Measurements from ENCODE around the gene MEGF6. TPM values are rescaled to one million over a fixed set of nuclear protein-coding genes. Genes with fewer than 3 reads are reported as not detected.

Gene MEGF6
- total and polyA plus RNA-seq, 2 donors (not counting 1 experiment from before 2014, with no cell fraction given), result 43.2 to 77.3 TPM

DNA sequence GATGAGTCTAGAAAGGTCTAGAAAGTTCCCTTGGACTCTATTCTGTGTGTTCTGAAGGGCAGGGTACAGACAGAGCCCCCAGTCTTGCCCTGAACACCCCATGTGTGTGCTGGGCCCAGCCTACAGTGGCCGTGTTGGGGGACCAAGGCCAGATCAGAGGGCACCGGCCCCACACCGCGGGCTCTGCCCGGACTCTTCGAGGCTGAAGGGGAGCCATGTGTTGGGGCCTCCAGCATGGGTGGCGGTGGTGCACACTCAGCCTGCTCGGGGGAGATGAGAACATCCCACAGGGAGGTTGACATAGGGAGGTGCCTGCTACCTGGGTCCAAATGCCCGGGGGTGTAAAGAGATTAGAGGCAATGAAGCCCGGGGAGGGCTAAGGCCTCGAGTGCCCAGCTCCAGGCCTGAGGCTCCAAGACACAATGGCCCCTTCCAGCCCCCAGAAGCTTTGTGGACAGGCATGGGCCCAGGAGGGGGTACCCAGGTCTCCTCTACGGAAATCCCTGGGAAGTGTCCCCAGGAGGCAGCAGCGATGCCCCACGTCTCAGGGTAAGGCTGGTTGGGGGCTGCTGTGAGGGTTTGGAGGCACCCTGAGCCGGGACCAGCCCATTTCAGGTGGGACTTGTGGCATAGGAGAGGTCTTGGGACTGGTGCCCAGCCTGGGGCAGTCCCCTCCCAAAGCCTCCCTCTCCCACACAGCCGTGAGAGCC, 144.8 kb downstream of the MEGF6 start:
- no peak overlapping the region for H3K4me3 Mint-ChIP-seq
- intact Hi-C loops (cut with micrococcal nuclease), result no loop called here
- no peak overlapping the region for H3K27ac Mint-ChIP-seq
- WGBS (ENCODE audit: insufficient coverage), result 86% methylated on average over 16 of the region's 16 CpGs
- Histone ChIP-seq H3K9me3 (ENCODE audit: control extremely low read depth in 1 of 3, control insufficient read depth in 2 of 3, insufficient read depth in 1 of 3, low read length in 2 of 3) (no peaks in the 10 kb centered on the region), H3K27me3 (replicated peaks in 1 of 4; ENCODE audit: control extremely low read depth in 1 of 4, control insufficient read depth in 3 of 4, insufficient read depth in 4 of 4, low read length in 3 of 4) (no peaks in the 10 kb centered on the region), H2AFZ (ENCODE audit: insufficient read depth, low read depth, low read length, poor library complexity, severe bottlenecking) (no peak overlapping the region), H3K4me1 (ENCODE audit: control insufficient read depth in 2 of 2, insufficient read depth in 2 of 2, low read length in 2 of 2) (no peaks in the 10 kb centered on the region), H3K4me3 (ENCODE audit: control extremely low read depth in 1 of 5, extremely low read depth in 1 of 5, insufficient read depth in 1 of 5, low read depth in 2 of 5, low read length in 4 of 5) (no peak overlapping the region), H3K36me3 (replicated peaks in 1 of 2; ENCODE audit: control extremely low read depth in 1 of 2, control insufficient read depth in 1 of 2, extremely low read depth in 1 of 2, insufficient read depth in 2 of 2, low read length in 1 of 2) (no peaks in the 10 kb centered on the region), H3K79me2 (ENCODE audit: control insufficient read depth, insufficient read depth, low read length) (no peaks in the 10 kb centered on the region), H4K20me1 (ENCODE audit: control insufficient read depth, insufficient read depth, low read length, poor library complexity, severe bottlenecking) (no peaks in the 10 kb centered on the region), H3K9ac (ENCODE audit: low read length) (no peak overlapping the region), H3K4me2 (replicated peaks; ENCODE audit: low read depth, low read length, poor library complexity, severe bottlenecking) (no peak overlapping the region), H3K27ac (ENCODE audit: low read length in 2 of 2) (no peak overlapping the region)
- peaks cover 4% of the 10 kb centered on the region for H3K4me1 Mint-ChIP-seq
- peaks cover 3% of the 10 kb centered on the region for H3K27me3 Mint-ChIP-seq
- POLR2A ChIA-PET, result no interaction called here
- DNase-seq (no peak), ATAC-seq (ENCODE audit: low read depth) (no peak)
- CTCF ChIA-PET, result interaction anchor here (4.2 kb wide), 1 partner anchor 13 kb away, joined by 11 read pairs; no protein-coding TSS in a partner anchor
- no peaks in the 10 kb centered on the region for H3K9me3 Mint-ChIP-seq (ENCODE audit: insufficient read depth)
- TF ChIP-seq, protein P1, sequence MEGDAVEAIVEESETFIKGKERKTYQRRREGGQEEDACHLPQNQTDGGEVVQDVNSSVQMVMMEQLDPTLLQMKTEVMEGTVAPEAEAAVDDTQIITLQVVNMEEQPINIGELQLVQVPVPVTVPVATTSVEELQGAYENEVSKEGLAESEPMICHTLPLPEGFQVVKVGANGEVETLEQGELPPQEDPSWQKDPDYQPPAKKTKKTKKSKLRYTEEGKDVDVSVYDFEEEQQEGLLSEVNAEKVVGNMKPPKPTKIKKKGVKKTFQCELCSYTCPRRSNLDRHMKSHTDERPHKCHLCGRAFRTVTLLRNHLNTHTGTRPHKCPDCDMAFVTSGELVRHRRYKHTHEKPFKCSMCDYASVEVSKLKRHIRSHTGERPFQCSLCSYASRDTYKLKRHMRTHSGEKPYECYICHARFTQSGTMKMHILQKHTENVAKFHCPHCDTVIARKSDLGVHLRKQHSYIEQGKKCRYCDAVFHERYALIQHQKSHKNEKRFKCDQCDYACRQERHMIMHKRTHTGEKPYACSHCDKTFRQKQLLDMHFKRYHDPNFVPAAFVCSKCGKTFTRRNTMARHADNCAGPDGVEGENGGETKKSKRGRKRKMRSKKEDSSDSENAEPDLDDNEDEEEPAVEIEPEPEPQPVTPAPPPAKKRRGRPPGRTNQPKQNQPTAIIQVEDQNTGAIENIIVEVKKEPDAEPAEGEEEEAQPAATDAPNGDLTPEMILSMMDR (IDR thresholded peaks at IDR 0.05), result no peak
- TF ChIP-seq EZH2 (IDR thresholded peaks at IDR 0.05; ENCODE audit: borderline replicate concordance, insufficient read depth, low read depth, low read length, poor library complexity, severe bottlenecking), result no peak

DNA sequence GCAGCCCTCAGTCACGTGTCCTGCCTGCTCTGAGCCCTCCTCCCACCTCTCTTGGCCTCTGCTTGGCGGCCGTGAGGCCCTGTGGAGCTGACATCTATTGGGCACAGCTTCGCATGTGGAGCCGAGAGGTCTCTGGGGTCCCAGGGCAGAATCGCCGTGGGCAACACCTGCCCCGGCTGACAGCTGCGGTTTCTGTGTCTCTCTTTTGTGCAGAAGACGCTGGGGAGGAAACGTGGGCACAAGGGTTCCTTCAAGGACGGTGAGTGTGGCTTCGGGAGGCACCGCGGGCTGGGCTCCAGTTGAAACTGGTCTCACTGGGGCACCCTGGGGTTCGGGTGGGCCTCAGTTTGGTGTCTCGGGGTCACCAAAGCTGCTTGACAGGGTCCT, 145.4 kb downstream of the MEGF6 start:
- Mint-ChIP-seq H3K27ac (no peak overlapping the region), H3K9me3 (ENCODE audit: insufficient read depth) (no peaks in the 10 kb centered on the region), H3K4me1 (peaks cover 4% of the 10 kb centered on the region), H3K27me3 (peaks cover 3% of the 10 kb centered on the region), H3K4me3 (no peak overlapping the region)
- intact Hi-C loops (cut with micrococcal nuclease), result no loop called here
- H3K4me1 ChIP-seq (ENCODE audit: control insufficient read depth in 2 of 2, insufficient read depth in 2 of 2, low read length in 2 of 2), result no peaks in the 10 kb centered on the region
- ATAC-seq (ENCODE audit: low read depth) (no peak), DNase-seq (no peak)
- POLR2A ChIA-PET, result no interaction called here
- no peak overlapping the region for H3K27ac ChIP-seq (ENCODE audit: low read length in 2 of 2)
- CTCF ChIA-PET, result interaction anchor here (4.2 kb wide), 1 partner anchor 13 kb away, joined by 11 read pairs; no protein-coding TSS in a partner anchor
- no peaks in the 10 kb centered on the region for H3K9me3 ChIP-seq (ENCODE audit: control extremely low read depth in 1 of 3, control insufficient read depth in 2 of 3, insufficient read depth in 1 of 3, low read length in 2 of 3)
- no peaks in the 10 kb centered on the region for H4K20me1 ChIP-seq (ENCODE audit: control insufficient read depth, insufficient read depth, low read length, poor library complexity, severe bottlenecking)
- no peak overlapping the region for H3K4me3 ChIP-seq (ENCODE audit: control extremely low read depth in 1 of 5, extremely low read depth in 1 of 5, insufficient read depth in 1 of 5, low read depth in 2 of 5, low read length in 4 of 5)
- H3K4me2 ChIP-seq (replicated peaks; ENCODE audit: low read depth, low read length, poor library complexity, severe bottlenecking), result no peak overlapping the region
- H3K36me3 ChIP-seq (replicated peaks in 1 of 2; ENCODE audit: control extremely low read depth in 1 of 2, control insufficient read depth in 1 of 2, extremely low read depth in 1 of 2, insufficient read depth in 2 of 2, low read length in 1 of 2), result no peaks in the 10 kb centered on the region
- TF ChIP-seq EZH2 (IDR thresholded peaks at IDR 0.05; ENCODE audit: borderline replicate concordance, insufficient read depth, low read depth, low read length, poor library complexity, severe bottlenecking), result no peak
- TF ChIP-seq, protein P1 (IDR thresholded peaks at IDR 0.05), result no peak
- peak overlapping the region; percentile 38 for H2AFZ ChIP-seq (ENCODE audit: insufficient read depth, low read depth, low read length, poor library complexity, severe bottlenecking)
- WGBS (ENCODE audit: insufficient coverage), result 7% methylated on average over 17 of the region's 17 CpGs
- H3K79me2 ChIP-seq (ENCODE audit: control insufficient read depth, insufficient read depth, low read length), result no peaks in the 10 kb centered on the region
- H3K9ac ChIP-seq (ENCODE audit: low read length), result no peak overlapping the region
- H3K27me3 ChIP-seq (replicated peaks in 1 of 4; ENCODE audit: control extremely low read depth in 1 of 4, control insufficient read depth in 3 of 4, insufficient read depth in 4 of 4, low read length in 3 of 4), result no peaks in the 10 kb centered on the region
